Measurements from ENCODE around the gene OR52J3.
"Not testable (repeated sequence)": the region's sequence is repeated elsewhere in the genome, so short reads cannot be mapped to it uniquely, and the experiment has no call there.

Gene OR52J3

DNA sequence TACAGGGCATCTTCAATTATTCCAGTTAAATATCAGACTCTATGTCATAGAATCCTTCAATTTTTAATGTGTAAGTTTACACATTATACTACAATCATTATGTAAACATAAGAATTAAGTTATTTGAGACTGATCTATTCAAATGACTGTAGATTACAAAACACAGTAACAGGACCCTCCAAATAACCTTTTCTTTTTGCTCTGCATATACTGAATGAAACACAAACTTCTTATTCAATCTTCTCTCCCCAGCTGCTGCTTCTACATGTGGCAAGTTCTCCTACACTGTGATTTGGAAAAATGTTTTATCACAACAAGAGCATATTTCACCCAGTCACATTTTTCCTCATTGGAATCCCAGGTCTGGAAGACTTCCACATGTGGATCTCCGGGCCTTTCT, at the start of gene OR52J3:
TSS of gene OR52J3 (plus strand) at position 301 of the 400 bp plus-strand sequence. CDS start at position 301, 0 bp downstream.
- DNase-seq (ENCODE audit: low spot score): no peak

DNA sequence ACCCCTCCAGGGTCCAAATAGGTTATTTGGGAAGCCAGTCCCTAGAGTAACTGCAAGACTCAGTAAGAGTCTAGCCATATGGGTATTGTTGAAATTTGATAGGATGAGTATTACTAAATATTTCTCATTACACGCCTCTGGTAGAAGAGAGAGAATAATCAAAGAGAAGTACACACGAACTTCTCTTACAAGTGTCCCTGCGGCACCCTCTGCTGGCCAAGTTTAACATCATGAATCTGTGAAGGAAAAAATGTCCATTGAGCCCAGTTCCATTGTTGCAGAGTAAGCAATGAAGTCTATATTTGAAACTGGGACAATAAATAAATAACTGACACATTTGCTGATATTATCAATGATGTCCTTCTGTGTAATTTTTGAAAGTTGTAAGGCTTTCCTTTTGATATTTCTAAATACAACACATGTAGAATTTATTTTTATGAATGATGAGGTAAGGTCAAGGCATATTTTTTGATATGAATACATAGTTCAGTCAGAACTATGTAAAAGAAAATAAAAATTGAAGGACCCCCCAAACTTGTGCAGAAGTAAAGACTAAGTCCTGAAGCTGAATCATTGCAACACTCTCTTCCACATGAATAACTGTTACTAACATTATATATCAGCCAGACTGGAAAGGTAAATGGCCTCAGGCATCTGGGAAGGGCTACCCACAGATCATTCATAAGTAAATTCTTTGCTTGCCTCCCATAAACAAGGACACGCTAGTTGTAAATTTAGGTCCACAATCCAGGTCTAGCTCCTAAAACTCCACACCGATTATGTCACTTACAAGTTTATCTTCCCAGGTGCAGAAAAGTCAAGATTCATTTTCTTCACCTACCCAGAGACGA, 41.7 kb upstream of the OR52J3 start:
- peak; percentile 46 for DNase-seq (ENCODE audit: low spot score)

DNA sequence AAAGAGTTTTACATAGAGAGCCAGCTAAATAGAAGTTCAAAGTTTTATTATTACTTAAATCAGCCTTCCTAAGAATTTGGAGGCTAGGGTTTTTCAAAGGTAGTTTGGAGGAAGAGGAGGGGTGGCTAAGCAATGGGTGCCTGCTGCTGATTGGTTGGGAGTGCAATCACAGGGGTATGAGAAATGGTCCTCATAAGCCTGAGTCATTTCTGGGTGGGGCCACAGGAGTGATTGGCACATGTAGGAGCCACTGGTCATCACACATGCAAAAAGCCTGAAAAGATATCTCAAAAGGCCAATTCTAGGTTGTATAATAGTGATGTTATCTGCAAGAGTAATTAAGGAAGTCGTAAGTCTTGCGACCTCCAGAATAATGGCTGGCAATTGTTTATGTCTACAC, 38.8 kb upstream of the OR52J3 start:
- DNase-seq (ENCODE audit: low spot score): no peak

DNA sequence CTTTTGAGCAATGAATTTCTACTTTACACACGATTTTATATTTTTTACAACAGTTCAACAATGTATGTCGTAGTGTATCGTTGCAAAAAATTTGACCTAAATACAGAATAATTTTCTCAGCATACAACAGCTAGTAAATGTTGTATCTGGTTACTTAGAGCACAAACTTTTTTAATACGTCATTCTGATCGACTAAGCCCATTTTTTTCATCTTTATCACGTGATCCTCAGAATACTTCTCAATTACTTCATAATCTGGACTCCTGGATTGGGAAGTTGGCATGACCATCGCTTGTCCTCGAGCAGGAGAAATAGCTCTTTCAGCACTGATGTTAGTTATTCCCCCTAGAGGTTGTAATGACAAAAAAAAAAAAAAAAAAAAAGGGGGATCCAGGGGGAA, 35.1 kb upstream of the OR52J3 start:
- no peak for DNase-seq (ENCODE audit: low spot score)

DNA sequence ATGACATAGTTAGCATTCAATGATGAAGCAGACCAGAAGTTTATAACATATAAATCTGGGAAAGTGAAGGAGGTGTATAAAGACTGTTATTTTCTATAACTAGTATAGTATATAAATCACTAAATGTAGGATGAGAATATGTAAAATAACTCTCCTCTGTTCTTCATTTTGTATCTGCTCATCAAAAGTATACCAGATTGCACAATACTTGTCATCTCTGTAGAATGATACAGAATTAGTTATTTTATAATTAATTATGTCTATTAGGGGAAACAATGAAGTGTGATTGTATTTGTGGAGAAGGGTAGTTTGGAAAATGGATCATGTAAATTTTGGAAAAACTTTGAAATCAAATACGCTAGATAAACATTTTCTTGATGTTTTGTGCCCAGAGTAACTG, 33.3 kb upstream of the OR52J3 start:
- no peak for DNase-seq (ENCODE audit: low spot score)

DNA sequence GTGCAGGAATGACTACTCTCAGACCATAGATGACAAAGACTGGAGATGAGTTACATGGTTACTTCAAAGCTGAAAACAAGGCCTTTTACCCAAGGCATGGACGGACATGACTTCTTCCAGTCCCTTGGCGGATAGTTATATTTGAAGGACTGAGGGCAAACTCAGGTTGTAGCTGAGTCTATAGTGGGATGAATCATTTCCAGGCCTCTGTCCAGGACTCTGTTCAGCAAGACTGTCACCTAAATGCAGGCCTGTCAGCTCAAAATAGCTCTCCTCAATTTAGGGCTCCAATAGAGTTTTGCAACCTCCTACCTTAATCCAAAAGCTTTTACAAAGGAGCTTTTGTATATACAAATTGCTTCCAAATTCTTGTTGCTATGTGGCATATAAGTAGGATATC, 24.3 kb upstream of the OR52J3 start:
- no peak for DNase-seq (ENCODE audit: low spot score)

DNA sequence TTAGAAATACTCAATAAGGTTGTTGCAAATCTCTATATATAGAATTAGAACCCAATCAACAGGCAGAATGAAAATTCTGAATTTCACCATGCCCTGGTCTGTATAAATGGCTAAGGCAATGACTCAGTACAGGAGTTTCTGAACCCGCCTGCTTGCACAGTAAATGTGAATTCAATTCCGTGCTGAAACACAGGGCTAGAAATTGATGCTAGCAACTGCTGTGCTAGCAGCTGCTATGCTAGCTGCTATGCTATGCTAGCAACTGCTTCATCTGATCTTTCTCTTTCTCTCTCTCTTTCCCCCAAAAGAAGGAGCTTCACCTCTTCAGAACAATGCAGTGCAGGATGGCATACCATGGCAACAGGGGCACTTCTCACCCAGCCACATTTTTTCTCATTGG, 9.7 kb upstream of the OR52J3 start:
- no peak for DNase-seq (ENCODE audit: low spot score)

DNA sequence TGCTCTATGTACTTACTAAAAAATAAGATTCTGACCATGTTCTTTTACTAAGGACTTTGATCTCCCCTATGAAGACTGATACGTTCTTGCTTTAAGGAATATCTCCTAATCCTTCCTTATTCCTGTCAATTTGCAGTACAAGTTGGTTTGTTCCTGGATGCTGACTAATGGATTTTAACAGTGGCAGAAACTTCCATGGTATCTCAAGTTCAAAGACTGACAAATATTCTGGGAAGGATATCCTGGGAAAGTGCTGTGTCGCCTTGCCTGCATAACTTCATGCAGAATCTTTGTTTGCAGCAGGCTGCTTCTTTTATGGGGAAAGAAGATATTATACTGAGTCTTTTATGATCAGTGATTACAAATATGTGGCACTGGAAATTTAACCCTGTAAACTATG, 8.4 kb upstream of the OR52J3 start:
- no peak for DNase-seq (ENCODE audit: low spot score)

DNA sequence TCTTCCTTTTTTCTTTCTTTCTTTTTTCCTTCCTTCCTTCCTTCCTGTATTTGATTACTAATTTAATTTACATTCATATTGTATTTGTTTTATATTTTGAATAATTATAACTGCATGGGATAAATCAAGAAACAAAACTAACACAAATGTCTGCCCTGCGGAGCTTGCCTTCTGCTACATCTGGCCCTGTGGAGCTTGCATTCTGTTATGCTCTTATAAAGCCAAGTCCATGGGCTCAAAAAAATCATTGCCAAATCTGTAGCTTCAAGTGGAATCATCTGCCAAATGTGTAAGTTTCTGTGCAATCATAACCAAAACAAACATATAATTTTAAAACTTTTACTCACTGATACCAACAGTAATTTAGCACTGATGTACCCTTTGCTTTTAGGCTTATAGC, 8.0 kb upstream of the OR52J3 start:
- no peak for DNase-seq (ENCODE audit: low spot score)

DNA sequence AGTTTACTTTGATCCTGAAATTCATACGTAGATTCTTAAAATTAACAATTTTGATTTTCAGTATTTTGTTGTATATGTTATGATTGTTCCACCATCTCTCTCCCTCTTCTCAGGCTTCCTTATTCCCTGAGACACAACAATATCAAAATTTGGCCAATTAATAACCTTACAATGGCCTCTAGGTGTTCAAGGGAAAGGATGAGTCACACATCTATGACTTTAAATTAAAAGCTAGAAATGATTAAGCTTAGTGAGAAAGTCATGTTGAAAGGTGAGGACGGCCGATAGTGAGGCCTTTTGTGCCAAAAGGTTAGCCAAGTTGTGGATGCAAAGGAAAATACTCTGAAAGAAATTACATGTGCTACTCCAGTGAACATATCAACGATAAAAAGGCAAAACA, 5.5 kb upstream of the OR52J3 start:
- no peak for DNase-seq (ENCODE audit: low spot score)

DNA sequence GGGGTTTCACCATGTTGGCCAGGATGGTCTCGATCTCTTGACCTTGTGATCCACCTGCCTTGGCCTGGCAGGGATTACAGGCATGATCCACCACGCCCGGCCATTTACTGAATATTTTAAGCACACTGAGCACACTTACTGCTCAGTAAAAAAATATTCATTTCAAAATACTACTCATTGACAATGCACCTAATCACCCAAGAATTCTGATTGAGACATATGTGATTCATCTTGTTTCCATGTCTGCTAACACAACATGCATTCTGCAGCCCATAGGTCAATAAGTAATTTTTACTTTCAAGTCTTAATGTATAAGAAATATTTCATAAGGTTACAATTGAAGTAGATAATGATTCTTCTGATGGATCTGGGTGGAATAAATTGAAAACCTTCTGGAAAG, 4.2 kb upstream of the OR52J3 start:
- DNase-seq (ENCODE audit: low spot score): no peak

DNA sequence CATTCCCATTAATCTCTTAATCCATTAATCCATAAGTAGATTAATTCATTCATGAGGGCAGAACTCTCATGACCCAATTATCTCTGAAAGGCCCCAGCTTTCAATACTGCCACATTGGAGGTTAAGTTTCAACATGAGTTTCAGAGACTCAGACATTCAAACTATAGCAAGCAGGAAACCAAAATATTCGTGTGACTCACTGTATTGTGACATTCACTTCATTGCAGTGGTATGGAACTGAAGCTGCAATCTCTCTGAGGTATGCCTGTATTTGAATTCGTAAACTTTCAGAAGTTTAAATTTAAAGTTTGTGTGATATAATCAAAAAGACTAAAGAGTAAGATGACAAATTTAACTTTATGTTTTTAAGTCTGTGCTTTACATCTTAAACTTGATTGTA, 2.9 kb upstream of the OR52J3 start:
- no peak for DNase-seq (ENCODE audit: low spot score)

DNA sequence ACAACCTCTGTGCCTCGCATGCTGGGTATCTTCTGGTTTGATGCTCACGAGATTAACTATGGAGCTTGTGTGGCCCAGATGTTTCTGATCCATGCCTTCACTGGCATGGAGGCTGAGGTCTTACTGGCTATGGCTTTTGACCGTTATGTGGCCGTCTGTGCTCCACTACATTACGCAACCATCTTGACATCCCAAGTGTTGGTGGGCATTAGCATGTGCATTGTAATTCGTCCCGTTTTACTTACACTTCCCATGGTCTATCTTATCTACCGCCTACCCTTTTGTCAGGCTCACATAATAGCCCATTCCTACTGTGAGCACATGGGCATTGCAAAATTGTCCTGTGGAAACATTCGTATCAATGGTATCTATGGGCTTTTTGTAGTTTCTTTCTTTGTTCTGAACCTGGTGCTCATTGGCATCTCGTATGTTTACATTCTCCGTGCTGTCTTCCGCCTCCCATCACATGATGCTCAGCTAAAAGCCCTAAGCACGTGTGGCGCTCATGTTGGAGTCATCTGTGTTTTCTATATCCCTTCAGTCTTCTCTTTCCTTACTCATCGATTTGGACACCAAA, 516 bp downstream of the OR52J3 start:
- no peak for DNase-seq (ENCODE audit: low spot score)

DNA sequence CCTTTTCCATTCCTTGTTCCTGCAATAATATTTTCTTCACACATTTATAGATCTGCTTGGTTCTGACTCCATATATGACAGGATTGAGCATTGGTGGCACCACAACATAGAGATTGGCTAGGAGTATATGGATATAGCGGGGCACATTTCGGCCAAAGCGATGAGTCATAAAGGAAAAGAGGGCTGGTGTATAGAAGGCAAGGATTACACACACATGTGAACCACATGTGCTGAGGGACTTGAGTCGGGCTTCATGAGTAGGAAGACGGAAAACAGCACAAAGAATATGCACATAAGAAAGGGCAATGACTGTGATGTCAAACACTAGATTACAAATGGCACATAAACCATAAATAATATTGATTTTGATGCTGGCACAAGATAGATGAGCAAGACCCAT, 12.4 kb downstream of the OR52J3 start:
- DNase-seq (ENCODE audit: low spot score): not testable (repeated sequence)

DNA sequence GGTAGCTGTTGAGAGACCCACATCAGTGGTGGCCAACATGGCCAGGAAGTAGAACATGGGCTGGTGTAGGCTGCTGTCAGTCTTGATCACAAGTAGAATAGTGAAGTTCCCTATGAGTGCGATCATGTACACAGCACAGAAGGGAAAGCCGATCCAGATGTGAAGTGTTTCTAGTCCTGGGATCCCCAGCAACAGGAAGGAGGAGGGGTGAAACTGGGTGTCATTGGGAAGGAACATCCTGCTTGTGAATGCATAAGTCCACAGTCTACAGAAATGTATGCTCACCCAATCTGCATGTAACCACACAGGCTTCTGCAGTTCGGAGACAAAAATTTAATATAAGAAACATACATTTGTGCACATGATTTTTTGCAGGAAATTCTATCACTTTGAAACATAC, 13.1 kb downstream of the OR52J3 start, which contains the start of gene OR52E2:
TSS of gene OR52E2 (minus strand) at position 237 of the 400 bp plus-strand sequence. CDS start at position 237, 0 bp downstream.
- DNase-seq (ENCODE audit: low spot score): no peak

DNA sequence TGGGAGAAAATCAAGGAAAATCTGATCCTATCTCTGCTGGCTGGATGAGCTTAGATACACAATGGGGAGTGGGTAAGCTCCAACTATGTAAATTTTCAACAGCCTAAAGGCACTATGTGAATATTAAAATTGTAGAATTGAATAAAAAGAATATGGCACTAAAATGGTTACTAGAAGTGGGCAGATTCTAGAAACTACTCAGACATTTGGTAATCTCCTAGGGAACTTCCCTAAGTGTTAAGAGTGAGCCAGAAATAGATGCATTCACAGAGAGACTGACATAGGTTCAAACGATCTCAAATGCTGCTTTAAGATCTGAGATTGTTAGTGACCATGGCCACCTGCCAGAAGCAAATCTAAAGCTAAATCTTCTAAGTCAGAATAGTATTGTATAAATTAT, 18.7 kb downstream of the OR52J3 start:
- DNase-seq (ENCODE audit: low spot score): no peak

DNA sequence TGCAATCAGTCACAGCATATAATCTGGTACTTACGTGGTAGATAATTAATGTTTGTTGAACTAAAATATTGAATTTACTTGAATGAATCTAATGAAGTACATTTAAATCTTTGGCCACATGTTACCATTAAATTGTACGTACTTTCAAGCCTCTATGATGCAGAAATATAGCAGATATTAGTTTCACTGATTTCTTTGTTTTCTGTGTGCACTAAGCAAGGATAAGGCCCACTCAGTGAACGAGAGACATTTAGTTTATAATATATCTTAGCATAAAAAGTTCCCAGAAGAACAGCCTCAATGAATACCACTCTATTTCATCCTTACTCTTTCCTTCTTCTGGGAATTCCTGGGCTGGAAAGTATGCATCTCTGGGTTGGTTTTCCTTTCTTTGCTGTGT, 22.9 kb downstream of the OR52J3 start, which contains the start of gene OR52E1:
TSS of gene OR52E1 (plus strand) at position 301 of the 400 bp plus-strand sequence.
- no peak for DNase-seq (ENCODE audit: low spot score)

DNA sequence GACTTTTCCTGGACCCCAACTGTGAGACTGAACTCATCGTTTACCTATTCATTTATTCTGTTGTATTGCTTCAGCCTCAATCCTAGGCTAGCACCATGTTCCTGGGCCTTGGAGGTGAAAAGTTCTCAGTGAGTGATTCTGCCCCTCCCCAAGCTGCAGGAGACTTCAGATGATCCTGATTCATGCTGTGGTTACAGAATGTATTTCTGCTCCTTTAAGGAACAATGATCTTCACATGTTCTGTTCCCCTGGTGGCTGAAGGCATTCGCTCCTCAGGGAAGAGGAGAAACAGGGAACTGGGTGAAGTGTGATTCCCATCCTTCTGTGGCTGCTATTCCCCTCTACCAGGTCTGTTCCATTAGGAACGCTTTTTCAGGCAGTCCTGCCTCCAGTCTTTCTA, 25.5 kb downstream of the OR52J3 start:
- DNase-seq (ENCODE audit: low spot score): no peak

DNA sequence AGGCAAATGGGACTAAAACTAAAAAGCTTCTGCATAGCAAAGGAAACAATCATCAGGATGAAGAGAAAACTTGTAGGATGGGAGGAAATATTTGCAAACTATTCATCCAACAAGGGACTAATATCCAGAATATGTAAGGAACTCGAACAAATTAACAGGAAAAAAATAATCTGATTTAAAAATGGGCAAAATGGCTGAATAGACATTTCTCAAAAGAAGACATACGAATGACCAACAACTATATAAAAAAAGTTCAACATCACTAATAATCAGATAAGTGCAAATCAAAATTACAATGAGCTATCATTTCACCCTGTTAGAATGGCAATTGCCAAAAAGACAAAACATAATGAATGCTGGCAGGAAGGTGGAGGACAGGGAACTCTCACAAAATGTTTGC, 35.1 kb downstream of the OR52J3 start:
- no peak for DNase-seq (ENCODE audit: low spot score)

DNA sequence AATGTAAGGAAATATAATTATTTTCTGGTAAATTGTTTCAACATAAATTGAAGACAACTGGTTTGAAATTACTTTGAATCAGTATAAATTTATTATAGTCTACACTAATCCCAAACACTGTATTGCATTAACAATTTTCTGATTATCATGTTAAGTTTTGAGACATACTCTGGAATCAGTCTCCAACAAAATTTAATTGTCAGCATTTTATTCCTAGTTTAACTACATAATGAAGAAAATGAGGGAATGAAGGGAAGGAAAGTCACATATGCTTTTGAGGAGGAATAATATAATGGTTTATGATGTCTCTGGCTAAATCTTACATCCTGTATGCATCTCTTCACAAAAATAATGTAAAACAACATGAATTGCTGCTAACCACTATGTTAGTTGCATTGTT, 37.3 kb downstream of the OR52J3 start:
- no peak for DNase-seq (ENCODE audit: low spot score)

DNA sequence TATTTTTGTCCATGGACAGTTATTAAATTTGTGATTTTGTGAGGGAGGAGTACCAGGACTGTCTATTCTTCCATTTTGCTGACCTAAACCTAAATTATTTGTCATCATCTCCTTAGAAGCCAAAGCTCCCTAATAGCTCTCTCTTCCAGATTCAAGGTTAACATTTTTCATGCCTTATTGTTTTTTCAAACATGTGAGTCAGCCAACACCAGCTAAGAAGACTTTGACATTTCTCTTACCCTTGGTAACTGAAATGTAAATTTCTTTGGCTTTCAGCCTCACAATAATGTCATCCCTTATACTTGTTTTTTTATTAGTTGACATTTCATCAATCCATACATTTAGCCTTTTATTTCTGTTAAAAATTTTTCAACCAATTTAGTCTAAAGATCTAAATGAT, 42.2 kb downstream of the OR52J3 start:
- no peak for DNase-seq (ENCODE audit: low spot score)

DNA sequence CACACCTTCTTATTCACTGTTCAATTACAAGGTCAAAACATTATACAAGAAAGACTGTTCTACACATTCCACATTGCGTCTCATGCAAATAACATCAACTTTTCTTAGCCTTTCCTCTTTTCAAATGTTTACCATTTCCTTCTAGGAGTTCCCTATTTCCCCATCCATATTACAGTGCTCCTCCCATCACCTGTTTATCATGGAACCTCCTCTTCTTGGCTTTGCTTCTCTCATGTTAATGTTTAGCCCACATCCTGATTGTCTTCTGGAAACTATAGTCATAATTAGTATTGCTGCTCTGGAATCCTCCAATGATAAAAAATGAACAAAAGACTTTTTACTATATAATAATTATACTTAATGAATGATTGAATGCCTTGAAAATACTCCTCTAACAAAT, 44.3 kb downstream of the OR52J3 start:
- no peak for DNase-seq (ENCODE audit: low spot score)

DNA sequence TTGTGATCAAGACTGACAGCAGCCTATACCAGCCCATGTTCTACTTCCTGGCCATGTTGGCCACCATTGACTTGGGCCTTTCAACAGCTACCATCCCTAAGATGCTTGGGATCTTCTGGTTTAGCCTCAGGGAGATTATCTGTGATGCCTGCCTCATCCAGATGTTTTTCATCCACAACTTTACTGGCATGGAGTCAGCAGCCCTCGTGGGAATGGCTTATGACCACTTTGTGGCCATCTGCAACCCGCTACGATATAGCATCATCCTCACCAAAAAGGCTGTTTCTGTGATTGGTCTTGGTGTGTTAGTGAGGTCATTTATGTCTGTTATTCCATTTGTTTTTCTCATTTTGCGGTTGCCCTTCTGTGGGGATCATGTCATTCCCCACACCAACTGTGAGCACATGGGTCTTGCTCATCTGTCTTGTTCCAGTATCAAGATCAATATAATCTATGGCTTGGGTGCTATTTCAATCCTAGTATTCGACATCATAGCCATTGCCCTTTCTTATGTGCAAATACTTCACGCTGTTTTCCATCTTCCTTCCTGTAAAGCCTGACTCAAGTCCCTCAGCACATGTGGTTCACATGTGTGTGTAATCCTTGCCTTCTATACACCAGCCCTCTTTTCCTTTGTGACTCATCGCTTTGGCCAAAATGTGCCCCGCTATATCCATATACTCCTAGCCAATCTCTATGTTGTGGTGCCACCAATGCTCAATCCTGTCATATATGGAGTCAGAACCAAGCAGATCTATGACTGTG, 46.7 kb downstream of the OR52J3 start:
- no peak for DNase-seq (ENCODE audit: low spot score)
